Mucosa of stomach (tissue), 1 donor: Measurements from ENCODE around the gene P2RX5.

Source experiments
- H3K27me3 ChIP-seq: one replicate; pipeline ENCODE4 v1.7.0; 2013; ENCODE audit warnings: mild to moderate bottlenecking, low read length; ENCODE audit not compliant: control insufficient read depth, insufficient read depth
- H3K36me3 ChIP-seq: one replicate; pipeline ENCODE4 v1.7.0; 2013; ENCODE audit warnings: low read length; ENCODE audit not compliant: control insufficient read depth, insufficient read depth
- H3K4me1 ChIP-seq: one replicate; pipeline ENCODE4 v1.7.0; 2013; ENCODE audit warnings: mild to moderate bottlenecking, low read length; ENCODE audit not compliant: control insufficient read depth, insufficient read depth
- H3K4me3 ChIP-seq: one replicate; pipeline ENCODE4 v1.7.0; 2013; ENCODE audit warnings: low read length
- H3K9ac ChIP-seq: one replicate; pipeline ENCODE4 v1.7.0; 2013; ENCODE audit warnings: mild to moderate bottlenecking, low read length, moderate library complexity
- H3K9me3 ChIP-seq: one replicate; pipeline ENCODE4 v1.7.0; 2013; ENCODE audit warnings: mild to moderate bottlenecking, low read length, moderate library complexity; ENCODE audit not compliant: control insufficient read depth
- donor health status: Pancreatic carcinoma.

P2RX5 gene

DNA sequence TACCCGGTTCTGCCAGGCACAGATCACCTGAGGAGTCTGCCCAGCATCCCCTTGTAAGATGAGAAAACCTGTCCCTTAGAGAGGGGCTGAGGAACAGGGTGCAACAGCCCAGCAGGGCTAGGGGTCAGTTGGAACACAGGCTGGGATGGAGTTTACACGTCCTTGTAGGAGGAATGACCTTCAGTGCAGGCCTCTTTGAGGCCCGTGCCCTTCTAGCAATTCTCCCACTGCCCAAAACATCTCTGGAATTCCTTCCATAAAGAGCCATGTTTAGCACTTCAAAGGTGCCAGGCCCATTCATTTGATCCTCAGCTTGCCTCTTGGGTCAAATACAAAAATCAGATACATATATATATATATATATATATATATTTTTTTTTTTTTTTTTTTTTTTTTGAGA, 54.9 kb downstream of the P2RX5 start:
- Histone ChIP-seq H3K4me1 (peaks cover 9% of the 10 kb centered on the region), H3K9ac (no peak overlapping the region), H3K36me3 (no peaks in the 10 kb centered on the region), H3K4me3 (no peak overlapping the region), H3K27me3 (no peaks in the 10 kb centered on the region), H3K9me3 (no peaks in the 10 kb centered on the region)

DNA sequence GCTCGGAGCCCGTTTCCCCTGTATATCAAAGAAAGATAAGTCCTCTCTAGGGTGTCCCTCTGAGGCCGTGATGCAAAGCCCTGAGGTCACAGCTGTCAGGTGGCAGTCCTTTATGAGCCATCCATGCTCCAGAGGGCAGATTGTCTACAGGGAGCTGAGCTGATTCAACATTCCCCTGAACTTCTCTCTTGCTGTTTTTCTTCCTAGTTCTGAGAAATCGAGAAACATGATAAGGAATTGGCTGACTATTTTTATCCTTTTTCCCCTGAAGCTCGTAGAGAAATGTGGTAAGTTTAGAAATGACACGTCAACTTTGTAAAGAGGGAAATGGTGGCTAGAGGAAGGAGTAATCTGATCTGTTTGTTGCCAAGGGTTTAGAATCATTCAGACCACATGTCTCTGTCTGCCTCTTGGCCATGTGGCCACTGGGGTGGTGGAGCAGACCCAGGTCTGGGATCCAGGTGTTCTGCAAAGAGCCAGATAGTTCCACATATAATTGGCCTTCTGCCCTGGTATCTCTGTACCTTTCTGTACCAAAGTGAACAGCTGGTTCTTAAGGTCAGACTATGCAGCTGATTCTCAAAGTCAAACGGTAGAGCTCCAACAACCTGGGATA, 55.9 kb downstream of the P2RX5 start:
- peaks cover 12% of the 10 kb centered on the region for H3K4me1 ChIP-seq
- H3K9me3 ChIP-seq, result no peaks in the 10 kb centered on the region
- no peak overlapping the region for H3K9ac ChIP-seq
- H3K36me3 ChIP-seq, result no peaks in the 10 kb centered on the region
- H3K27me3 ChIP-seq, result no peaks in the 10 kb centered on the region
- no peak overlapping the region for H3K4me3 ChIP-seq

DNA sequence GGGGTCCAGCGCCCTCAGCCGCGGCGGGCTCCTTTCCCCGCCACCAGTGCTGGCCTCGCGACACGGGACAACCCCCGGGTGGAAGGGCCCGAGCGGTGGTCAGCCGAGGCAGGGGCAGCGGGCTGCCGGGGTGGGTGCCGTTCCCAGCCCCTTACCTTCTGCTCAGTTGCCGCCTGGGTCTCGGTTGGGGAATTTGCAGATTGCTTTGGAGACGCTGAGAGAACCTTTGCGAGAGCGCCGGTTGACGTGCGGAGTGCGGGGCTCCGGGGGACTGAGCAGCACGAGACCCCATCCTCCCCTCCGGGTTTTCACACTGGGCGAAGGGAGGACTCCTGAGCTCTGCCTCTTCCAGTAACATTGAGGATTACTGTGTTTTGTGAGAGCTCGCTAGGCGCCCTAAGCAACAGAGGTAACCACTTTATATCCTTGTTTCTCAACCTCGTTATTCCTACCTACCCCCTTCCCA, 59.0 kb downstream of the P2RX5 start:
- peaks cover 4% of the 10 kb centered on the region for H3K36me3 ChIP-seq
- no peaks in the 10 kb centered on the region for H3K27me3 ChIP-seq
- H3K4me1 ChIP-seq, result peaks cover 7% of the 10 kb centered on the region
- H3K9ac ChIP-seq, result peak overlapping the region; percentile 85
- H3K4me3 ChIP-seq, result peak overlapping the region; percentile 74
- H3K9me3 ChIP-seq, result no peaks in the 10 kb centered on the region

DNA sequence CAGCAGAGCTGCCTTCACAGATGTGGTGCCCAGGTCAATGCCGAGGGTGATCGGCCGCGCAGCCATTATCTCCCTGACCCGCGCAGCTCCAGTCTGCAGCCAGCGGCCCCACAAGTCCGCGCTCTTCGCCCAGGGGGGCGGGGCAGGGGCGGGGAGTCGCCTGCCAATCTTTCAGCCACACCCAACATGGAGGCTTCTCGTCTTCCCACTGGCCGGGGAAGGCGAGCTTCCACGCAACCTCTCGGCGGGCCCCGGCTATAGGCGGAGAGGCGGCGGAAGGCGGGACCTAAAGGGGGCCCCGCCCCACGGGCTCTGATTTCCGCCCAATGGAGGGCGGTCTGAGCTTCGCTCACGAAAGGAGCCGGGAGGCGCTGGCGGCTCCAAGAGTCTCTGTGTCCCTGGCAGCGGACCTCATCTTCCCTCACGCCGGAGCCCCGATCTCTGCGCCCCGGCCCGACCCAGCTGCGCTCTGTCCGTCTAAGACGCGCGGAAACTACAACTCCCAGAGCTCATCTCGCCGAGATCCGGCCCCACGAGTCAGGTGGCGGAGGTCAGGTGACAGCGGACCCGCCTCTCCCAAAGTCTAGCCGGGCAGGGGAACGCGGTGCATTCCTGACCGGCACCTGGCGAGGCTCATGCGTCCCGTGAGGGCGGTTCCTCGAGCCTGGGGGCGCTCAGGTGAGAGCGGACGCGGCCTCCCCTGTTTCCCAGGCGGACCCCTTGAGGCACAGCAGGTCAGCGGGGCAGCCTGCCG, 59.6 kb downstream of the P2RX5 start, which contains the start of the genes CTNS and SHPK:
Gene CTNS (plus strand): TSS at position 607 of the 754 bp plus-strand sequence. CDS start 3,447 bp downstream, outside the sequence.
Gene SHPK (minus strand): TSS at position 97 of the 754 bp plus-strand sequence. CDS start 31 bp downstream, at position 66.
- Histone ChIP-seq H3K4me1 (peaks cover 3% of the 10 kb centered on the region), H3K27me3 (no peaks in the 10 kb centered on the region), H3K9me3 (no peaks in the 10 kb centered on the region), H3K36me3 (peaks cover 4% of the 10 kb centered on the region), H3K4me3 (peak within 1 kb of the TSS; percentile 74), H3K9ac (peak within 1 kb of the TSS; percentile 85)

DNA sequence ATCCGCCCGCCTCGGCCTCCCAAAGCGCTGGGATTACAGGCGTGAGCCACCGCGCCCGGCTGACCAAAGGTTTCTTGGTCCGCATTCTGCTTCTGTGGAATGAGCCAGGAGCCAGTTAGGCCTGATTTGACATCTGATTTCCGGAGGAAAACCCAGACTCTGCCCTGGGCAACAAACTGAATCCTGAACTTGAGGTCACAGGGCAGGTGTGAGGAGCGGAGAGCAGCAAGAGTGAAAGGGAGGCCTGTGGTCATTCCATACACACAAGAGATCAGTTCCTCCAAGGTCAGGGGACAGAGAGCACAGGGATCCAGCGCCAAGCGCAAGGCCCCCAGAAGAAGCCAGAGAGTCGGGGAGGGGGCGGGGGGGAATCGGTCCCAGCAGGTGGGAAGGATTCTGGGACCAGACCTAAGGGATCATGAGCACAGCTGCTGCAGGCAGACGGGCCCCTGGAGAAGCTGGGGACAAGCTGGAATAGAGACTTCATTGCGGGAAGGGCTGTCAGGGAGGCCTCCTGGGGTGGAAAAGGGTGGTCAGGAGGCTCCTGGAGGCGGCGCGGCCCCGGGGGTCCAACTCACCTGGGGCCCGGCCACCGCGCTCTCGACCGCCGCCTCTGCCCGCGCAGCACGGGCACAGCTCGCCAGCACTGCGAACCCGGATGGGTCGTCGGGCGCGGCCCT, 60.3 kb downstream of the P2RX5 start:
- peaks cover 4% of the 10 kb centered on the region for H3K36me3 ChIP-seq
- H3K9ac ChIP-seq, result peak overlapping the region; percentile 85
- H3K27me3 ChIP-seq, result no peaks in the 10 kb centered on the region
- H3K4me1 ChIP-seq, result peaks cover 3% of the 10 kb centered on the region
- H3K4me3 ChIP-seq, result peak overlapping the region; percentile 74
- no peaks in the 10 kb centered on the region for H3K9me3 ChIP-seq

DNA sequence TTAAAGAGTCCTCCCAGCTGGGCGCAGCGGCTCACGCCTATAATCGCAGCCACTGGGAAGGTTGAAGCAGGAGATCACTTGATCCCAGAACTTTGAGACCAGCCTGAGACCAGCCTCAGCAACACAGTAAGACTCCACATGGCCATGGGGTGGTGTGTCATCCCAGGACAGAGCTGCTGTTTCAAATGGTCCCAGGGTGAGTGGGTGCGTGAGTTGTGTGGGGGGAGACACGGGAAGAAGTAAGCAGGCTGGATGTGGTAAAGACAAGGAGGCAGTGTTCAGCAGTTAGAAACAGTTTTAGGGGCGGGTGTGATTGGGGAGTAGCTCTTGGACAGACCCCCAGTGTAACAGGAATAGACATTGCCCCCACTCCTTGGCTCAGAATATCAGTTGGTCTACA, 63.7 kb downstream of the P2RX5 start:
- Histone ChIP-seq H3K9me3 (no peaks in the 10 kb centered on the region), H3K9ac (no peak overlapping the region), H3K36me3 (peaks cover 10% of the 10 kb centered on the region), H3K4me1 (peaks cover 3% of the 10 kb centered on the region), H3K4me3 (no peak overlapping the region), H3K27me3 (no peaks in the 10 kb centered on the region)

DNA sequence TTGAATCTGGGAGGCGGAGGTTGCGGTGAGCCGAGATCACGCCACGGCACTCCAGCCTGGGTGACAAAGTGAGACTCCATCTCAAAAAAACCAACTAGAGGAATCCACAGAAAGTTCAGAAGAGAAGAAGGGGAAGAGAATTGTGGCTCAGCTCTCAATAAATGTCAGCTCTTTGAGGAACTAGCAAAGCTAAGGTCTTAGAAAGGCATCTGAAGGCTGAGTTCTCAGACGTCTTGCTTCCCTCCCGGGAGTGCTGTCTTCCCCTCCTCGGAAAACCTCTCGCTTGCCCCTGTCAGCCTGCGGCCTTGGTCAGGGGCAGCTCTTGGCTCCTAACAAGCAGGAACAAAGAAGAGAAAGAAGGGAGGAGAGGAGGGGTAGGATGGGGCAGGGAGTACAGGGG, 65.2 kb downstream of the P2RX5 start:
- Histone ChIP-seq H3K9me3 (no peaks in the 10 kb centered on the region), H3K36me3 (peaks cover 10% of the 10 kb centered on the region), H3K9ac (no peak overlapping the region), H3K4me3 (no peak overlapping the region), H3K27me3 (no peaks in the 10 kb centered on the region), H3K4me1 (peaks cover 3% of the 10 kb centered on the region)

DNA sequence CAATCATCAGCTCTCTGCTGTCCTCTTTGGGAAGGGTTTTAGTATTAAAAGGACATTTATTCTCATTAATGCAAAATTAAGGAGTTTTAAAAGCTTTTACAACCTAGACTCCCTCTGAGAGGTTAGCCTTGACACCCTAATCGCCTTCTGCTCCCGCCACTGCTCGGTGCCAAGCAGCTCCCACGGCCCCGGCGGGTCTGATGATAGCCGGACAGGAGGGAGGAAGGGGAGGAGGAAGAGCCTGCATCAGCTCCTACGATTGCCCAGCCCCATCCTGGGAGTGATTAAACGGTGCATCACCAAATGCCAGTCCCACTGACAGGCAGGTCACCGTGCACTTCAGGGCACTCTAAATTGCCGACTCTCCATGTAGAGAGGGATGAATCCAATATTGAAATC, 68.2 kb downstream of the P2RX5 start:
- no peaks in the 10 kb centered on the region for H3K27me3 ChIP-seq
- H3K9ac ChIP-seq, result no peak overlapping the region
- H3K9me3 ChIP-seq, result no peaks in the 10 kb centered on the region
- H3K36me3 ChIP-seq, result peaks cover 14% of the 10 kb centered on the region
- H3K4me3 ChIP-seq, result no peak overlapping the region
- H3K4me1 ChIP-seq, result no peaks in the 10 kb centered on the region

DNA sequence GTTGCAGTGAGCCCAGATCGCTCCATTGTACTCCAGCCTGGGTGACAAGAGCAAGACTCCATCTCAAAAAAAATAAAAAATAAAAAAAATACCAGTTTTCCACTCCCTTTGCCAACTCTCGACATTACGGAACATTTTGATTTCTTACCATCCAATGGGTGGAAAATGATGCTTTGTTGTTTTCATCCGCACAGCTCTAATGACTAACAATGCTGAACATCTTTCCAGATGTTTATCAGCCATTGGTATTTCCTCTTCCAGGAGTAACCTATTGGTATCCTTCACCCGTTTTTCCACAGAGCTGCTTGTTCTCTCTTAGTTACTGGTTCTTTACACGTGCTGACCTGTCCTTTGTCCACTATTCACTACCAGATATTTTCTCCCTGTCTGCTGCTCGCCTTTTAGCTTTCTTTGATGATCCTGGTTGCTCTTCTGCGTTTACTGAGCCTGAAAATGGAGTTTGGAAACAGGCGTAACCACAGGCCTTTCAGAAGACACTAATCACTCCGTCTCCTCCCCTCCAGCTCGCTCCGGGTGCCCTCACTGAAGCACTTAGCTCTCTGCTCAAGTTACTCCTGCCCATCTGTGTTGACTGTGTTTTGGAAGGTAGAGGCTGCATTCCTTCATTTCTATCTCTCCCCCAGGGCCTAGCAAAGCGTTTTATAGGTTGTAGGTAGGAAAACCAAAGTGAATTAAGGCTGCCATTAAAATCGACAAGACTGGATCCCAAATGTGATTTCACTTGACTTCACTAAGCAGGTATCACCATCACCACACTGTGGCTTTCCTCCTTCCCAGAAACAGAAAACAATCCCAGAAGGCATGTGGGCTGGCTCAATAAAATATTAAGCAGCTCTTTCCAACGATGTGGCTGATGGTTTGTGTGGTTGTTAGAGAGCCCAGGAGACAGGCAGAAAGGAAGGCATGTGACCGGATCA, 68.9 kb downstream of the P2RX5 start:
- H3K9ac ChIP-seq, result no peak overlapping the region
- H3K4me3 ChIP-seq, result no peak overlapping the region
- H3K27me3 ChIP-seq, result no peaks in the 10 kb centered on the region
- no peaks in the 10 kb centered on the region for H3K4me1 ChIP-seq
- H3K9me3 ChIP-seq, result no peaks in the 10 kb centered on the region
- peaks cover 9% of the 10 kb centered on the region for H3K36me3 ChIP-seq
